Measurements from ENCODE around the gene ARPC3.
"Not testable (repeated sequence)": the region's sequence is repeated elsewhere in the genome, so short reads cannot be mapped to it uniquely, and the experiment has no call there.

Gene ARPC3

DNA sequence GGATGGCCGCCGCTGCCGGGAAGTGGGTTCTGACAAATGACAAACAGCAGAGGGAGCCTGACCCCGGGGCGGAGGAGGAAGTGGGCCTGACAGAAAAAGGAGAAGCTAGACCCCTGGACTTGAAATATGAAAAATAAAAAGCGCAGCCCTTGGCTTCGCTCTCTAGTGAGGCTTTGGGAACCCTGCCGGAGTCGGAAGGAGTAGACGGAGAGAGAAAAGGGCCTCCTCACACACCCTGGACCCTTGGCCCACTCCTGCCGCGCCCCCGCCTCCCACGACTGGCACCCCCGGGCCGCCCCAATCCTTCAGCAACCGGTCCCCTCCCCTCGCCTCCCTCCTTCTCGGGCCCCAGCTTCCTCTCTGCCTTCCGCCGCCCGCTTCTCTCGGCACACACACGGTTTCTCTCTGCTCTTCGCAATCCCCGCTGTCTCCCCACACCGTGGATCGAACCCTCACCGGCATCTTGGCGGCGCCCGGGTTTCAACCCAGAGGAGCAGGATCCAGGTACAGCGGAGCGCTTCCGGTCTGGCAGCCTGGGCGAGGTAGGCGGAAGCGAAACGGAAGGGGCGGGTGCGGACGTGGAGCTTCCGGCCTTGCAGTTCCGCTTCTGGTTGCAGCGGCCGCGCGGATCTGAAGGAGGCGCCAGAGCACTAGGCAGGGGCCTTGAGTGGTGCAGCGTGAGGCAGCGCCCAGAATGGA lies at the start of gene ARPC3:
ARPC3 (minus strand) TSS at position 539 of the 699 bp plus-strand sequence; CDS start at position 462, 77 bp downstream.
- DNase-seq: peak; percentile 94

DNA sequence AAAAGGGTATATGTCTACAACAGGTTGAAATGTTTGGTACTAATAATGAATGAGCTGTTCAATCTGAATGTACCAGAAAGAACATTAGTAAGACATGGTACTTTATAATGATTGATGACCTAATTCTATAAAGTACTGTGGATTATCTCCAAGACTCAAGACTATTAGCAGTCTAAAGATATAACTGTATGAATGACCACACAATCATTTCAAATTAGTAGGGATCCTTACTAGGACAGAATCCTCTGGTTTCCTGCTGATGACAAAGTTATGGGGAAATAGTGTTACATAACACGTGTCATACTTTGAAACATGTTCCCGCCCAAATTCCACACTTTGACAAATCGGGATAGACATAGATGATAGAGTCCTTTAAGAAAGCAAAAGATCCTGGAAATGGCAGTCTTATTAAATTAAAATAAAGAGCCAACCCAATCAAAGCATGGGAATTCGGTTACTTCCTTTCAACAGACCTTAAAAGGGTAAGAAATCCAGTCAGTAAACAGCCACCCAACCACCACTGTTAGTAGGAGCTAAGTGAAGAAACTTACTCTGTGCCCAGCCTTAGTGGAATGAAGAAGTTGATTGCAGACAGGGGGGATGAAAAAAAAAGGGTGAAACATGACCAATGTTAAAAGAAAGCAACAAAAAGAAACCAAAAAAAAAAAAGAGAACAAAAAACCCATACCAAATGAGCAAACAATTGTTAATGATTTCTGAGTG lies 49.0 kb upstream of the ARPC3 start:
- no peak for DNase-seq

DNA sequence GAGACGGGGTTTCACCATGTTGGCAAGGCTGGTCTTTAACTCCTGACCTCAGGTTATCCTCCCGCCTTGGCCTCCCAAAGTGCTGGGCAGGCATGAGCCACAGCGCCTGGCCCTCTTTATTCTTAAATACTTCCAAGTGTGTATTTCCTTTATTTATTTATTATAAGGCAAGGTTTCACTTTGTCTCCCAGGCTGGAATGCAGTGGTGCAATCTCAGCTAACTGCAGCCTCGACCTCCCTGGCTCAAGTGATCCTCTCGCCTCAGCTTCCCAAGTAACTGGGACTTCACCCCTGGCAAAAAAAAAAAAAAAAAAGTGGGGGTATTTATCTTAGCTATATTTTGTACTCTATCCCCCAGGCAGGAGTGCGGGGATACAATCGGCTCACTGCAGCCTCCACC lies 25.3 kb upstream of the ARPC3 start:
- DNase-seq: no peak

DNA sequence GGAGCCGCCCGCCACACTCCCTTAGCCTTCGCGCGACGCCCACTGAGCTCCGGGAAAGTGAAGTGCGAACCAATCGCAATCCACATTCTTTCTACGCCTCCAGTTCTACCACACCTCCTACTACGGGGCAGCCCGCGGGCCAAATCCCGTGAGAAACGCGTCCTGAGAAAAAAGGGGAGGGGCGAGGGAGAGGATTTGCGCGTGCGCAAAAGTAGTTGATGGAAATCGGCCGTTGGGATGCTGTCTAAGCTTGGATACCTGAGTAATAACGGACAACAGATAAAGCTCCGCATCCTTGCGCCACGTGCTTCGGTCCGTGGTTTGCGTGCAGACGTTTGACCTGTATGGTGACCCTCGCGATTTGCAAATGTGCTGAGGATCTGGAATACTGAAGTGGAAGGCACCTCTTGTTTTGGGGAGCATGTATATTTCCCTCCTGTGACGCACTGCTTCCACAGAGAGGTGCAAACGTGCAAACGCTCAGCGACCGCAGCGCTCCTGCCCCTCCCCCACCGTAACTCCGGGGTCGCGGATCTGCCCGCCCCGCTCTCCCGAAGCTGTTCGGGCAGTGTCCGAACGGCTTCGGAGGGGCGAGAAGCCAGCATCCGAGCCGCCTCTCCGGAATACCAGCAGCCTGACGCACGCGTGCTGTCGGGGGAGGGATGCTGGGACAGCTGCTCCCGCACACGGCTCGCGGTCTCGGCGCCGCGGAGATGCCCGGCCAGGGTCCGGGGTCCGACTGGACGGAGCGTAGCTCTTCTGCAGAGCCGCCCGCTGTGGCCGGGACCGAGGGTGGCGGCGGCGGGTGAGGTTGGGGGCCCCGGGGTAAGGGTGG lies 18.3 kb upstream of the ARPC3 start, which contains the start of the genes FAM216A and GPN3:
FAM216A (plus strand) TSS at position 632 of the 835 bp plus-strand sequence; CDS start at position 663, 31 bp downstream.
GPN3 (minus strand) TSS at position 44 of the 835 bp plus-strand sequence. CDS start 54 bp downstream, outside the sequence.
- DNase-seq: peak; percentile 96

DNA sequence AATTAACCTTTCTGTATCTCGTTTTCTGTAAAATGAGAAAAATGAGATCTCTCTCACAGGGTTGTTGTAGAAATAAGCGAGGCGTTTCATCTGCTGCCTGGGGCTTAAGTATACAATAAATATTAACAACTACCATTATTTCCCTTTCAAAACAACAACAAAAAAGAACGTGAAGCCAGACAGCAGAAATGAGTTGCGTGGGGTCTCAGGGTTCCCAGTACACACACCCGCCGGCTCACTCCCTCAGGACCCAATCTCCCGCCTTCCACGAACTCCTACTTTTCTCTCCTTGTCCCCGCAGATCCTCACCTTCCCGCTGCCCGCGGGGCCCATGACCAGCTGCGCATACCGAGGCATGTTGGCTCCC lies 17.7 kb upstream of the ARPC3 start:
- no peak for DNase-seq

DNA sequence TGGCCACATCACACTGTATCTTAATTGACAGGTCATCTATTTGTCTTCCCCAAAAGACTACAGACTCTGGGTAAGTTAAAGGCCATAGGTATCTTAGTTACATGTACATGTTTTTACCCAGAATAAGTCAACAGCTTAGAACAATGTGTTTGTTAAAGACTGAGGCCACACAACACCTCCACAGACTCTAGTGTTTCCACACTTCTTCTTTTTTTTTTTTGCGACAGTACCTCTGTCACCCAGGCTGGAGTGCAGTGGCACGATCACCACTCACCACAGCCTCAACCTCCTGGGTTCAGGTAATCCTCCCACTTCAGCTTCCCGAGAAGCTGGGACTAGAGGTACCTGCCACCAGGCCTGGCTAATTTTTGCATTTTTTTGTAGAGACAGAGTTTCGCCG lies 16.7 kb upstream of the ARPC3 start:
- DNase-seq: no peak

DNA sequence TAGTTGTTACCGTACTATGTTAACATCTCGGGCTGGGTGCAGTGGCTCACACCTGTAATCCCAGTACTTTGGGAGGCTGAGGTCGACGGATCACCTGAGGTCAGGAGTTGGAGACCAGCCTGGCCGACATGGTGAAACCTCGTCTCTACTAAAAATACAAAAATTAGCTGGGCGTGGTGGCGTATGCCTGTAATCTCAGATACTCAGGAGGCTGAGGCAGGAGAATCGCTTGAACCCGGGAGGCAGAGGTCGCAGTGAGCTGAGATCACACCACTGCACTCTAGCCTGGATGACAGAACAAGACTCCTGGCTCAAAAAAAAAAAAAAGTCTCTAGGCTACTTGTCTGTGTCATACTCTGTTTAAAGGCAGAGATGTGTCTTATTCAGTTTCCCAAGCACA lies 15.6 kb upstream of the ARPC3 start:
- DNase-seq: not testable (repeated sequence)

DNA sequence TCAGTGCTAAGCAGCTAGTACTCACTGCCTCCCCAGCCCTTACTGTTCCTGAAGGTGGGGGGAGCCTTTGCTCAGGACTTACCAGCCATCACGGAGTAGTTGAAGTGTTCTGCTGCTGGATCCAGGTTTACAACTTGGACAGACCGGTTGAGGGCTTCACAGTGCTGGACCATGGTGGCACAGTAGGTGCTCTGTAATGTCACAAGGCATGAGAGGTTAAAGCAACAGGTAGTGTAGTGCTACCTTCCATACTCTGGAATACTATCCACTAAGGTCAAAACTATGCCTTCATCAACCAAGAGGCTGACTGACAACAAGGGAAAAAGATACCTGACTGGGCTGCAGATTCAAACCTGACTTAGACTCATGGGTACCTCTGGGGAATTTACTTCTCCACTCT lies 14.9 kb upstream of the ARPC3 start:
- DNase-seq: no peak

DNA sequence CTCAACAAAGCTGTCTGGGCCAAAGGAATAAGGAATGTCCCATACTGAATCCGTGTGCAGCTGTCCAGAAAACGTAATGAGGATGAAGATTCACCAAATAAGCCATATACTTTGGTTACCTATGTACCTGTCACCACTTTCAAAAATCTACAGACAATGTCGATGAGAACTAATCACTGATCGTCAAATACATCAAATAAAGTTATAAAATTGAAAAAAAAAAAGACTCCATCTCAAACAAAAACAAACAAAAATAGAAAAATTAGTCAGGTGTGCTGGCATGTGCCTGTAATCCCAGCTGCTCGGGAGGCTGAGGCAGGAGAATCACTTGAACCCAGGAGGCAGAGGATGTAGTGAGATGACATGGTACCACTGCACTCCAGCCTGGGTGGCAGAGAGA lies 11.1 kb upstream of the ARPC3 start:
- DNase-seq: not testable (repeated sequence)

DNA sequence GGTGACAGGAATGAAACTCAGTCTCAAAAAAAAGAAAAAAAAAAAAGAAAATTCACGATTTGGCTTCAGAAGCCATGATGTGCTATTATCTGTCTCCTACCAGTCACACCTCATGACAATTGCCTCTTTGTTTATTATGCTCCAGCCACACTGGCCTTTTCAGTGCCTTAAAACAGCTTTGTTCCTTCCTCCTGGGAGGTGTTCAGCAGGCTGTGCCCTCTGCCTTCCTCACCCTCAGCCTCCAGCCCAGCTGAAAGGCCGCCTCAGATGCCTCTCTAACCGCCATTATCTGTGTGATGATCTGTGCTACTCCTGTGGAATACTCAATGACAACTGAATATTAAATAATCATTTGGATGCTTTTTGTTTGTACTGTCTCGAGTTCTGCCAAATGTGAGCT lies 8.6 kb upstream of the ARPC3 start:
- no peak for DNase-seq

DNA sequence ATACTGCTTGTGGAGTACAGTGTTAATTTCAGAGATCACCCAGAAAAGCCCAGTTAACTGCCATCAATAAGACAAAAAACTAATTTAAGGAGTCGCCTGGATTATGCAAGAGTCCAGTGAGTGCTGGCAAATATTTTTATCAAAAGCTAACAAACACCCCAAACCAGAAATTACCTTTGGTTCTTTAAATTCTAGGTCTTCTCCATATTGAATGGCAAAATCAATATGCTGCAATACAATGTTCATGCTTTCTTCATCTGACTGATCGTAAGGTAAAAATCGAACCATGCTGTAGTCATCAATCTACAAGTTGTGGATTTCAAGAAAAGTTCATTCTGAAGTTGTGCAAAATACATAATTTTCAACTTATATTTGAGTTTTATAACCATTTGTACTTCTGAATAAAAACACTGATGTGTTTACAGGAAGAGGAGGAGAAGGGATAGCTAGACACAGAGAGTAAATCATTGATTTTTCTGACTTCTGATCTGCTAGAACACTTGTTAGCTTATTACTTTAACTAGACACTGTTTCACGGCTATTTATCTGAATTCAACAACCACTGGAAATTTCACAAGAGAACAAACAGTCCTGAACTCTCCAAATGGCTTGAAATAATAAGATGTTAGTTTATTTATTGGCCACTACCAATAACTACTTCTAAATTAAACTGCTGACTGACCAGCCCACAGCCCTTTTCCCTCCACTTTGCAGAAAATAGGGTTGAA lies 3.6 kb upstream of the ARPC3 start:
- no peak for DNase-seq

DNA sequence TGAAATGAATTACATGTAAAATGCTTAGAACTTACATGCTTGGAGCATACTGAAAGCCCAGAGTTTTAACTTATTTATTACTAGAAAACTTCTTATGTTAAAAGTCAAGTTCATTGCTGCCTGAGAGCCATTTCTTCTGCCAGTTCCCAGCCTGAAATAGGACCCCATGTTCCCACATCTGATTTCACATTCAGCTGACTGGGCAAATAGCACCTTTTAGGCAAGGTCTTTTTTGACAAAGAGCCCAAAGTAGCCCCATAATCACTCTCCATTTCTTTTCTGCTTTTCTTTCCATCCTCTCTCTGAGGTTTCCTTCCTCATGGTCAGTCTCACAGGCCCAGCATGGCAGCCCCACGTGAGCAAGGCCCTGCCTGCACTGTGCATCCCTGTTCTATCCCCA lies 1.1 kb upstream of the ARPC3 start:
- no peak for DNase-seq

DNA sequence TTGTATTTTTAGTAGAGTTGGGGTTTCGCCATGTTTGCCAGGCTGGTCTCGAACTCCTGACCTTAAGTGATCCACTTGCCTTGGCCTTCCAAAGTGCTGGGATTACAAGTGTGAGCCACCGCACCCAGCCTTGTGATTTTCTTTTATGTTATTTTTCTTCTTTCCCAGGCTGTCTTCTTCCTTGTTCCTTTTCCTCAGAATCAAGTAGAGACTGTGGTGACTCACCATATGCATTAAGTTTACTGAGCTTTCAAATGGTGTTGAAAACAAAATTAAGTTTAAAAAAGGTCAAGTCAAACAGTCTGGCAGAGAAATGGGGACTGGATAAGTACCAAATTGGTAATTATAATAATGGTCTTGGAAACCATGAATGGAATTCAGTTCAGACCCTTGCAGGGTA lies 5.7 kb downstream of the ARPC3 start:
- DNase-seq: no peak

DNA sequence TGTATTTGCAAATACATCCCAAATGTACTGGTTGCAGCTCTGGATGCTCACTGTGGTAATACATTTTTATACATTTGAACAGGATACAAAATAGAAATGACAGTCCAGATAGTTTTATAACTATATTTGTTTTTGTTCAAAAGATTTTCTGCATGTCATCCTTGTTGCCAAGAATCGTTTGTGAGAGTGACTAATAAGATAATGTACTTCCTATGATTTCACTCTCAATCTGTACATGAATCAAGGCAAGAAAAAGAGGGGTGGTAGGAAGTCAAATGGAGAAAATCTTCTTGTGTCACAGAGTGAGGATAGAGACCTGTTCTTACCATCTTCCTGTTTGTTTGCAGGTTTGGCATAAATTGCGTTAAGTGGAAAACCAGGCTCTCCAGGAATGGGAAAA lies 13.9 kb downstream of the ARPC3 start:
- DNase-seq: no peak

DNA sequence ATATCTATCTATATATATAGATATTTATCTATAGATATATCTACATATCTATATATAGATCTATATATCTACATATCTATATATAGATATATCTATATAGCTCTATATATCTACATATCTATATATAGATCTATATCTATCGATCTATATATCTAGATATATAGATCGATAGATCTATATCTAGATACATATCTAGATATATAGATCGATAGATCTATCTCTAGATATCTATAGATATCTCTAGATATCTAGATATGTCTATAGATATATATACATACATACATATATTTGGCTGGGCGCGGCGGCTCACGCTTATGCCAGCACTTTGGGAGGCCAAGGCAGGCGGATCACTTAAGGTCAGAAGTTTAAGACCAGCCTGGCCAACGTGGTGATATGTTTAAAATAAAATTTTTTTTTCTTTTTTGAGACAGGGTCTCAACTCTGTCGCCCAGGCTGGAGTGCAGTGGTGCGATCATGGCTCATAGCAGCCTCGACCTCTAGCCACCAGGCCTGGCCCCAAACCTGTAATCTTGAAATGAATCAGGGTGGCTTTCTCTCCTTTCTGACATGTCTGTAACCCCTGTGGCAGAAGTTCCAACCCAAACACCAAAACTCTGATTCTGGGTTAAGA lies 18.1 kb downstream of the ARPC3 start:
- no peak for DNase-seq

DNA sequence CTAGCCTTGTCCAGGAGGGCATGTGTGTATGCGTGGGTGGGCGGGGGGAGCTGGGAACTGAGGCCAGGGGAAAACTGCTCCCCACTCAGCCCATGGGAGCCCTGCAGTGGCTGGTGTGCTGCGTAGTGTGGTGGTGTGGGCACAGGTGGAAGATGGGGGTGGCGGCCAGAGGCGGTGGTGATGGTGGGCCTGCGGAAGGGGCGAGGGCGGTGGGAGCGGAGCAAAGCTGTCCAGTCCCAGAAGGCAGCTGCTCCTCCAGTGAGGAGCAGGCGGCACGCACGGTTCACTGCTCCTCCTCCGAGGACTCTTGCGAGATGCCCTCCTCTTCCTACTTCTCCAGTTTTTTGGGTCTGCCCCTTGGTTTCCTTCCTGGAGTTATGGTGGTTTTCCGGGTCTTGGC lies 20.5 kb downstream of the ARPC3 start:
- not testable (repeated sequence) for DNase-seq

DNA sequence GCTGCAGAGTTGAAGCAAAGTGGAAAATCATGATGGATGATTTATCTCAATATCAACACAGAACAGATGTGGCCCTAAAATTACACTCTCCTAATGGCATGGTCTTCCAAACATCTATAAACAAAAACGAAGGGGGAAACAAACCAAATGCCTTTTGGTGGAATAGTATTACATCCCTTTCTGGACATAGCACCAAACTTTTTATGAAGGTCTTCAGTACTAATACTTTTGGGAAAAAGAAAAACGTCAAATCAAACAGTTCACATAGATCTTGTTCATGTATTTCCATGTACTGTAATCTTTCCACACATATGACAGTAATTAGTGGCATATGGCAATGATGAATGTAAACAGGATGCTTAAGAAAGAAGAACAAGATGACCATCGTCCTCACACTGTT lies 23.7 kb downstream of the ARPC3 start:
- no peak for DNase-seq

DNA sequence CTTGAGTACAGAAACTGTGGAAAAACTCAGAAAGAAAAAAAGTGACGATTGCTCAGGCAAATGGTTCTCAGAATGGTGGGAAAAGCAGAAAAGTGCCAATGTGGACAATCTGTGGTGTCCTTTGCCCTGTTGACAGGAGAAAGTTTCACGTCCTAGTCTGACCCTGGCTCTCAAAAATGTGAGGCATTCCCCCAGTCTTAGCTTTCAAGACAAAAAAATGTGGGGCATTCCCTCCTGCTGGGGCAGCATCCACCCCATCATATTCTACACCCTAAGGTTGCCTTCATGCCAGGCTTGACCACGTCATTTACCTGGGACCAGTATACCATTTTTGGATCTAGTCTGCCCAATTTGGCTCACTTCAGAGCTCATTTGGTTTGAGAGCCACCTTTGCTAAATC lies 25.9 kb downstream of the ARPC3 start:
- DNase-seq: no peak

DNA sequence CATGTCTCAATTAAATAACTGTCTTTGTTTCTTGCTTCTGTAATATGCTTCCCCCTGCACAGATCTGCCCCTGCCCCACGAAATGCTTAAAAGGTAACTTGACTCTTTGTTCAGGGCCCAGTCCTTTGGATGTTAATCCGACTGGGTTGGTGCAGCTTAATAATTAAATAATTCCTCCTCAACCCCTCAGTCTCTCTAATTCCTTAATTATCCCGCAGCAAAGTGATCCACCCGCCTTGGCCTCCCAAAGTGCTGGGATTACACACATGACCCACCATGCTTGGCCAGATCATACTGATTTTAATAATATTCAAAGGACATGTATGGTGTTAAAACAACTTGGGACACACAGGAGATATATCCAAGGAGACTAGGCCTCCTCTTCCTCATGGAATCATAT lies 28.4 kb downstream of the ARPC3 start:
- no peak for DNase-seq

DNA sequence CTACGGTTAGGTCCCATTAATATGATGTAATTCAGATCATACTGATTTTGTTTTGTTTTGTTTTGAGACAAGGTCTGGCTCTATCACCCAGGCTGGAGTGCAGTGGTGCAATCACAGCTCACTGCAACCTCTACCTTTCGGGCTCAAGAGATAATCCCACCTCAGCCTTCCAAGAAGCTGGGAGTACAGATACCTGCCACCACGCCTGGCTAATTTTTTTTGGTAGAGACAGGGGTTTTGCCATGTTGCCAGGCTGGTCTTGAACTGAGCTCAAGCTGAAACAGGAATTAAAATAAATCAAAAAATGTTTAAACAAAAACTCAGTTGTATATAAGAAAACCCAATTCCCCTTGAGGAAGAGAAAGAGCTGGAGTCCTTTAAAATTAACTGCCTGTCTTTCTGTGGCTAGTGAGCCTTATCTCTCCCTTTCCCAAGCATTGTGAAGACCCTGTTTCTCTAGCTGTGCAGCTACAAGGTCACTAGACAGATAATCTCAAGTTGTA lies 28.9 kb downstream of the ARPC3 start:
- no peak for DNase-seq

DNA sequence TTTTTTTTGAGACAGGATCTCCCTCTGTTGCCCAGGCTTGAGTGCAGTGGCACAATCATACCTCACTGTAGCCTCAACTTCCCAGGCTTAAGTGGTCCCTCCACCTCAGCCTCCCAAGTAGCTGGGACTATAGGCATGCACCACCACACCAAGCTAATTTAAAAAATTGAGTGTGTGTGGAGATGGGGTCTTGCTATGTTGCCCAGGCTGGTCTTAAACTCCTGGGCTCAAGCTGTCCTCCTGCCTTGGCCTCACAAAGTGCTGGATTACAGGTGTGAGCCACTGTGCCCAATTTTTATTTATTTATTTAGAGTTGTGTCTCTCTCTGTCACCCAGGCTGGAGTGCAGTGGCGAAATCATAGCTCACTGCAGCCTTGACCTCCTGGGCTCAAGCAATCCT lies 29.5 kb downstream of the ARPC3 start:
- not testable (repeated sequence) for DNase-seq

DNA sequence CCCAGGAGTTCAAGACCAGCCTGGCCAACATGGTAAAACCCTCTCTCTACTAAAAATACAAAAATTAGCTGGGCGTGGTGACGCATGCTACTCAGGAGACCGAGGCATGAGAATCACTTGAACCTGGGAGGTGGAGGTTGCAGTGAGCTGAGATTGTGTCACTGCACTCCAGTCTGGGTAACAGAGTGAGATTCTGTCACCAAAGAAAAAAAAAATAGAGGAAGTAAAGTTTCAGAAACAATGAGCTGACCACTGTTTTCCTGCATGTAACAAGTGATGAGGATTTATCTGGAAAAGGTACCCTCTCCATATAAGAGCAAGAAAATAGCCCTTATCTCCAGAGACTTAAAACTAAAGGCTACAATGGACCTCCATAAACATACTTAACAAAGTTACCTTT lies 33.0 kb downstream of the ARPC3 start:
- DNase-seq: not testable (repeated sequence)

Measured in DMS153 (cell line).